ENCODE data around the gene UBE2C.

Gene UBE2C

DNA sequence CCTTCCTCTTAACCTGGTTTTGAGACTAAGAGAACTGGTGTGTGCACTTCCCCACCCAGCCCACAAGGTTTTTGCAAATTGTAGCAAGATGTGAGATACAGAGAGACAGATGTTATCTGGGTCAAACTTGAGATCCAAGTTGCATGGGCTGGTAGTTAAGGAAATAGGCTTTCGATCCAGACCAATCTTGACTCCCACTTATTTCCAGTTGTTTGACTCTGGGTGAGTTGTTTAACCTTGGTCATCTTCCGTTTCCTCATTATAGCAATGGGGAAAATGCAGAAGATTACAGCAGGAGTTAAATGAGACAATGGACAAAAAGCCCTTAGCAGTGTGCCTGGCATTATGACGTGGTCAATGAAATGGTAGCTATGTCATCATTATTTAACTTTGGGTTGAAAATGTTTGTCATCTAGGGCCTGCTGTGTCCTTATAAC is 22.9 kb downstream of the UBE2C start:
- TF ChIP-seq, protein P1, sequence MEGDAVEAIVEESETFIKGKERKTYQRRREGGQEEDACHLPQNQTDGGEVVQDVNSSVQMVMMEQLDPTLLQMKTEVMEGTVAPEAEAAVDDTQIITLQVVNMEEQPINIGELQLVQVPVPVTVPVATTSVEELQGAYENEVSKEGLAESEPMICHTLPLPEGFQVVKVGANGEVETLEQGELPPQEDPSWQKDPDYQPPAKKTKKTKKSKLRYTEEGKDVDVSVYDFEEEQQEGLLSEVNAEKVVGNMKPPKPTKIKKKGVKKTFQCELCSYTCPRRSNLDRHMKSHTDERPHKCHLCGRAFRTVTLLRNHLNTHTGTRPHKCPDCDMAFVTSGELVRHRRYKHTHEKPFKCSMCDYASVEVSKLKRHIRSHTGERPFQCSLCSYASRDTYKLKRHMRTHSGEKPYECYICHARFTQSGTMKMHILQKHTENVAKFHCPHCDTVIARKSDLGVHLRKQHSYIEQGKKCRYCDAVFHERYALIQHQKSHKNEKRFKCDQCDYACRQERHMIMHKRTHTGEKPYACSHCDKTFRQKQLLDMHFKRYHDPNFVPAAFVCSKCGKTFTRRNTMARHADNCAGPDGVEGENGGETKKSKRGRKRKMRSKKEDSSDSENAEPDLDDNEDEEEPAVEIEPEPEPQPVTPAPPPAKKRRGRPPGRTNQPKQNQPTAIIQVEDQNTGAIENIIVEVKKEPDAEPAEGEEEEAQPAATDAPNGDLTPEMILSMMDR (IDR thresholded peaks at IDR 0.05; ENCODE audit: low read depth, low read length), result no peak
- H3K4me3 ChIP-seq (ENCODE audit: low read depth, low read length), result peak overlapping the region; percentile 72

DNA sequence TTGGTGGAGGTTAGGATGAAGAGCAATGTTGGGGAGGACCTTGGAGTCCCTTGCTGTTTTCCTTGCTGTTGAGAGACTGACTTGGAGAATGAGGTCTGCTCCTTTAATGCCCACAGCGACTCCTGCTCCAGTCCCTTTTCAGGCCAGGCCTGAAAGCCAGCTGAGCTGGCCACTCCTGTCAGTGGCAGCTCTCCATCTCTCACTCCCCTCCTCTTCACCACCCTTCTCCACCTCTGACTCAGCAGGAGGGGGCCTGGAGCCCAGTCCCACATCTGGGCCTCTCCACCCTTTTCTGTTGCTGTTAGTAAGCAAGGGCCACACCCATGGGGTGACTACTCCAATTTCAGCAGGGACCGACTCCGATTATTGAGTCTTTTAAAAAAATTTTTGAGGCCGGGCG is 23.4 kb downstream of the UBE2C start:
- TF ChIP-seq, protein P1 (IDR thresholded peaks at IDR 0.05; ENCODE audit: low read depth, low read length), result no peak
- H3K4me3 ChIP-seq (ENCODE audit: low read depth, low read length), result peak overlapping the region; percentile 72

DNA sequence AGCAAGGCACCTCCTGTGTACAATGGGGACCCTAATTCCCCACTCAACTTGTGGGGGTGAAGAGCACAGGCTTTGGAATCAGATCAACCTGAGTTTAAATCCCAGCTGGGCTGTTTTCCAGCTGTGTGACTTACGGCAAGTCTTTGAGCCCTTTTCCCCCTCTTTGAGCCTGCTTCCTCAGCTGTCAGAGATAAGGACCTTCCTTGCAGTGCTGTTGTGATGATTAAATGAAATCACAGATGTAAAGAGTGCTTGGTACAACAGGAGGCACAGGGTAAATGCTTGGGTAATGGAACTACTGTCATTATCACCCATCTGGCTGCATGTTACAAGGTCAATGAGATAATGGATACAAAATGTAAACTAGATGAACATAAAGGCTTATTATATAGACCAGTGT is 24.4 kb downstream of the UBE2C start:
- TF ChIP-seq, protein P1 (IDR thresholded peaks at IDR 0.05; ENCODE audit: low read depth, low read length), result no peak
- no peak overlapping the region for H3K4me3 ChIP-seq (ENCODE audit: low read depth, low read length)

DNA sequence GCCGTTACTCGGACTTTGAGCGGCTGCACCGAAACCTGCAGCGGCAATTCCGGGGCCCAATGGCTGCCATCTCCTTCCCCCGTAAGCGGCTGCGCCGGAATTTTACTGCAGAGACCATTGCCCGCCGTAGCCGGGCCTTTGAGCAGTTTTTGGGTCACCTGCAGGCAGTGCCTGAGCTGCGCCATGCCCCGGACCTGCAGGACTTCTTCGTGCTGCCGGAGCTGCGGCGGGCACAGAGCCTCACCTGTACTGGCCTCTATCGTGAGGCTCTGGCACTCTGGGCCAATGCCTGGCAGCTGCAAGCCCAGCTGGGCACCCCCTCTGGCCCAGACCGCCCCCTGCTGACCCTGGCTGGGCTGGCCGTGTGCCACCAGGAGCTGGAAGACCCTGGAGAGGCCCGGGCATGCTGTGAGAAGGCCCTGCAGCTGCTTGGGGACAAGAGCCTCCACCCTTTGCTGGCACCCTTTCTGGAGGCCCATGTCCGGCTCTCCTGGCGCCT is 28.3 kb downstream of the UBE2C start:
- TF ChIP-seq, protein P1 (IDR thresholded peaks at IDR 0.05; ENCODE audit: low read depth, low read length), result no peak
- H3K4me3 ChIP-seq (ENCODE audit: low read depth, low read length), result no peak overlapping the region

DNA sequence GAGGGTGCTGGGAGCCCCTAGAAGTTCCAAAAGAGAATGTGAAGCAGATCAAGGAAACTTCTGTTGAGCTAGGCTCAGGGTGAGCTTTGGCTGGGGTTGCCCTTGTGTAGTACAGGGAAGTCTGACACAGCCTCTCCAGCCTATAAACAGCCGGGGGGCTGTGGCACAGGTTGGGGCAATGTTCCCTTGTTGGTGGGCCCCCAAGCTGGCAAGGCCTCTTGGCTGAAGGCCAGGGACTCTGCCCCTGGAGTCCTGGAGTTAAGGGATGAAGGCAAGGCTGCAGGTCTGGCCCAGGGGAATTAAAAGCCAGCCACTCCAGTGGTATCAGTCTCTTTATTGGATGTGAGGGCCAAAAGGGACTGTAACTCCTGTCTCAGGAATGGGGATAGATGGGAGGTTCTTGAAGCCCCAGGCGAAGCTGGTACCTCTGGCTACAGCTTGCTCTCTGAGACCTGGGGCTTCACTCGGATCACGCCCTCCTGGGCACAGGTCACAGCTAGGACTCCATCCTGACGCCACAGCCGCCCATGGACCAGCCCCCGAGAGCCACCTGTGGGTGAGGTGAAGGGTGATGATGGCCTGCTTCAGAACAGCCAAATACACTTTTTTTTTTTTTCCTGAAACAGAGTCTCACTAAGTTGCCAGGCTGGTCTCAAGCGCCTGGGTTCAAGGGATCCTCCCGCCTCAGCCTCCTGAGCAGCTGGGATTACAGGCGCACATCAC is 29.1 kb downstream of the UBE2C start:
- TF ChIP-seq, protein P1 (IDR thresholded peaks at IDR 0.05; ENCODE audit: low read depth, low read length), result no peak
- H3K4me3 ChIP-seq (ENCODE audit: low read depth, low read length), result no peak overlapping the region

DNA sequence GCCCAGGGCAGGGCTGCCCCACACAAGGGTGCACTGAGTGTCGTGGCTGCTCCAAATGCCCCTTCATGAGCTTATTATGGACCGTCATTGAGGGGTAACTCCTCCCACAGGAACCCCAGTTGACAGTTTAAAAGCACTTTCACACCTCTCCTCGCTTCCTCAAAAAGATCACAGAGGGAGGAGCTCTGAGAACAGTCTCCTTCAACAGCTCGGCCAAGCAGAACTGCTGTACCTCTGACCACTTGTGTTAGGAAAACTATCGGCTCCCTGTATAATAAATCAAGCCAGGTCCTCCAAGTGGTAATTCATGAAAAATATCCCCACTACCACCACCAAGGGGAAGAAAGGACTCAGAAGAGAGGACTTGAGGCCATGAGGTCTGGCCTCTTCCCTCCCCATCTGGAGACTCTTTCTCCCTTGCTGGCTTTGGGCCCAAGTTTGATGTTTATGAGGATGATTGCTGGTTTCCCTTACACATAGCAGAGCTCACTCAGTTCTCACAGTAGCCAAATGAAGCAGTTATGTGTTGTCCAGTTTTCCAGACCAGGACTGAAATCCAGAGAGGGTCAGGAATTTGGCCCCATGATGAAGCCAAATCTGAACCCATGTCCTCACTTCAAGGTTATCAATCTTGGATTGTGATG is 29.8 kb downstream of the UBE2C start:
- H3K4me3 ChIP-seq (ENCODE audit: low read depth, low read length), result no peak overlapping the region
- TF ChIP-seq, protein P1 (IDR thresholded peaks at IDR 0.05; ENCODE audit: low read depth, low read length), result no peak

DNA sequence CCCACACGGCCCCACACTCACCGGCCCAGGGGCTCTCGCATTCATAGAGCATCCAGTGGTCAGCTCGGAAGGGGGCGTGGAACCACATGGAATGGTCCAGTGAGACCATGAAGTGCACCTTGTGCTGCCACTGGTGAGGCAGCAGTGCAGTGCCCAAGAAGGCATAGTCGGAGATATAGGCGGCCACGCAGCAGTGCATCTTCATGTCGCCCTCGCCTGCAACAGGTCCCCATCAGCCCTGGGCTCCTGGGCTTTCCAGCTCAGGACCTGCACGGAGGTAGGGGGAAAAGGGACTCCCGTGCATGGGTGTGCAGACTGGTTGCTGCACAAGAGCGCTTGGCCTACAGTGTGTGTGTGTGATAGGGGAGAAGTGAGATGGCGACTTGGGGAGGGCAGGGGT is 31.1 kb downstream of the UBE2C start:
- TF ChIP-seq, protein P1 (IDR thresholded peaks at IDR 0.05; ENCODE audit: low read depth, low read length), result no peak
- no peak overlapping the region for H3K4me3 ChIP-seq (ENCODE audit: low read depth, low read length)

Data from WI38 (cell line).